ENCODE data around the gene ATP7A. TPM values are rescaled to one million over a fixed set of nuclear protein-coding genes. Genes with fewer than 3 reads are reported as not detected.

ATP7A gene
- total RNA-seq, 1 experiment from 2014 or later = 6.3 TPM

- Histone ChIP-seq H3K4me3 (replicated peaks in 1 of 2; ENCODE audit: low read depth in 1 of 2, low read length in 2 of 2) (no peak overlapping the region), H3K9ac (ENCODE audit: low read length) (no peak overlapping the region), H3K79me2 (ENCODE audit: insufficient read depth, low read length) (no peaks in the 10 kb centered on the region), H3K4me1 (ENCODE audit: control insufficient read depth in 1 of 2, insufficient read depth in 2 of 2, low read length in 2 of 2) (no peaks in the 10 kb centered on the region), H3K27ac (ENCODE audit: low read depth, low read length) (no peak overlapping the region), H2AFZ (ENCODE audit: low read depth, low read length, poor library complexity, severe bottlenecking) (no peak overlapping the region), H3K36me3 (ENCODE audit: control insufficient read depth in 1 of 2, insufficient read depth in 2 of 2, low read length in 2 of 2) (no peaks in the 10 kb centered on the region), H3K4me2 (ENCODE audit: low read length) (no peak overlapping the region), H4K20me1 (ENCODE audit: insufficient read depth) (no peaks in the 10 kb centered on the region), H3K9me2 (ENCODE audit: insufficient read depth) (no peaks in the 10 kb centered on the region), H3K27me3 (ENCODE audit: insufficient read depth, low read length) (no peaks in the 10 kb centered on the region), H3K9me3 (ENCODE audit: control insufficient read depth in 1 of 2, insufficient read depth in 1 of 2, low read depth in 1 of 2, low read length in 2 of 2) (no peaks in the 10 kb centered on the region)
- BruUV-seq (replicated peaks) = no TSS peak
- TF ChIP-seq, protein P1, sequence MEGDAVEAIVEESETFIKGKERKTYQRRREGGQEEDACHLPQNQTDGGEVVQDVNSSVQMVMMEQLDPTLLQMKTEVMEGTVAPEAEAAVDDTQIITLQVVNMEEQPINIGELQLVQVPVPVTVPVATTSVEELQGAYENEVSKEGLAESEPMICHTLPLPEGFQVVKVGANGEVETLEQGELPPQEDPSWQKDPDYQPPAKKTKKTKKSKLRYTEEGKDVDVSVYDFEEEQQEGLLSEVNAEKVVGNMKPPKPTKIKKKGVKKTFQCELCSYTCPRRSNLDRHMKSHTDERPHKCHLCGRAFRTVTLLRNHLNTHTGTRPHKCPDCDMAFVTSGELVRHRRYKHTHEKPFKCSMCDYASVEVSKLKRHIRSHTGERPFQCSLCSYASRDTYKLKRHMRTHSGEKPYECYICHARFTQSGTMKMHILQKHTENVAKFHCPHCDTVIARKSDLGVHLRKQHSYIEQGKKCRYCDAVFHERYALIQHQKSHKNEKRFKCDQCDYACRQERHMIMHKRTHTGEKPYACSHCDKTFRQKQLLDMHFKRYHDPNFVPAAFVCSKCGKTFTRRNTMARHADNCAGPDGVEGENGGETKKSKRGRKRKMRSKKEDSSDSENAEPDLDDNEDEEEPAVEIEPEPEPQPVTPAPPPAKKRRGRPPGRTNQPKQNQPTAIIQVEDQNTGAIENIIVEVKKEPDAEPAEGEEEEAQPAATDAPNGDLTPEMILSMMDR (IDR thresholded peaks at IDR 0.05 in 2 of 3, conservative IDR thresholded peaks at IDR 0.05 in 1 of 3; ENCODE audit: borderline replicate concordance in 1 of 3, insufficient read depth in 1 of 3, low read depth in 2 of 3, low read length in 2 of 3) = no peak
- TF ChIP-seq SP1 (IDR thresholded peaks at IDR 0.05; ENCODE audit: low read depth) (no peak), ZFX (IDR thresholded peaks at IDR 0.05) (no peak), ATF3 (IDR thresholded peaks at IDR 0.05) (no peak), POLR2A (IDR thresholded peaks at IDR 0.05; ENCODE audit: borderline replicate concordance, extremely low read depth, insufficient read depth, insufficient read length) (no peak), CEBPB (IDR thresholded peaks at IDR 0.05; ENCODE audit: low read depth) (no peak), ELF1 (IDR thresholded peaks at IDR 0.05; ENCODE audit: borderline replicate concordance, low read depth) (no peak), JUND (IDR thresholded peaks at IDR 0.05) (no peak), REST (IDR thresholded peaks at IDR 0.05; ENCODE audit: low read depth) (no peak), EZH2phosphoT487 (IDR thresholded peaks at IDR 0.05; ENCODE audit: borderline replicate concordance) (no peak), POLR2AphosphoS5 (IDR thresholded peaks at IDR 0.05; ENCODE audit: low read depth, low read length) (no peak), TCF7L2 (IDR thresholded peaks at IDR 0.05; ENCODE audit: borderline replicate concordance, extremely low read depth, insufficient read depth, insufficient read length) (no peak), RAD21 (IDR thresholded peaks at IDR 0.05; ENCODE audit: low read depth) (no peak), FOSL1 (IDR thresholded peaks at IDR 0.05; ENCODE audit: low read depth) (no peak), ZNF274 (IDR thresholded peaks at IDR 0.05; ENCODE audit: low read depth, low read length) (no peak), EGR1 (IDR thresholded peaks at IDR 0.05; ENCODE audit: low read depth) (no peak), MAX (IDR thresholded peaks at IDR 0.05) (no peak), SRF (IDR thresholded peaks at IDR 0.05; ENCODE audit: low read depth) (no peak)
- TF ChIP-seq, protein P2, sequence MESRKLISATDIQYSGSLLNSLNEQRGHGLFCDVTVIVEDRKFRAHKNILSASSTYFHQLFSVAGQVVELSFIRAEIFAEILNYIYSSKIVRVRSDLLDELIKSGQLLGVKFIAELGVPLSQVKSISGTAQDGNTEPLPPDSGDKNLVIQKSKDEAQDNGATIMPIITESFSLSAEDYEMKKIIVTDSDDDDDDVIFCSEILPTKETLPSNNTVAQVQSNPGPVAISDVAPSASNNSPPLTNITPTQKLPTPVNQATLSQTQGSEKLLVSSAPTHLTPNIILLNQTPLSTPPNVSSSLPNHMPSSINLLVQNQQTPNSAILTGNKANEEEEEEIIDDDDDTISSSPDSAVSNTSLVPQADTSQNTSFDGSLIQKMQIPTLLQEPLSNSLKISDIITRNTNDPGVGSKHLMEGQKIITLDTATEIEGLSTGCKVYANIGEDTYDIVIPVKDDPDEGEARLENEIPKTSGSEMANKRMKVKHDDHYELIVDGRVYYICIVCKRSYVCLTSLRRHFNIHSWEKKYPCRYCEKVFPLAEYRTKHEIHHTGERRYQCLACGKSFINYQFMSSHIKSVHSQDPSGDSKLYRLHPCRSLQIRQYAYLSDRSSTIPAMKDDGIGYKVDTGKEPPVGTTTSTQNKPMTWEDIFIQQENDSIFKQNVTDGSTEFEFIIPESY (IDR thresholded peaks at IDR 0.05; ENCODE audit: extremely low read depth, insufficient replicate concordance, low read length) = no peak
- ATAC-seq (no peak), DNase-seq (ENCODE audit: low read depth, low spot score) (no peak)
- ChIA-PET POLR2A (no interaction called here), CTCF (no interaction called here), RAD21 (ENCODE audit: low non-redundant PET in 1 of 2, low total read pairs in 2 of 2, uncharacterized antibody in 2 of 2, unreplicated experiment in 2 of 2) (no interaction called here)
- intact Hi-C loops (cut with micrococcal nuclease) = no loop called here
Measured at GRCh38 chrX:77977095-77977494, 66.6 kb downstream of the ATP7A start.
